ENCODE results near the gene INTS6. TPM values are rescaled to one million over a fixed set of nuclear protein-coding genes. Genes with fewer than 3 reads are reported as not detected.

INTS6 gene
- total and polyA plus RNA-seq, 12 donors, result 13.1 to 82.4 (median 37.2) TPM

GRCh38 chr13:51495316-51495715 is 42.5 kb upstream of the INTS6 start:
- intact Hi-C loops (cut with DNase I), result no loop called here
- Histone ChIP-seq H3K27ac (no peak overlapping the region), H3K36me3 (replicated peaks in 1 of 2) (no peaks in the 10 kb centered on the region), H3K4me1 (replicated peaks in 1 of 2) (no peaks in the 10 kb centered on the region), H3K9me3 (replicated peaks in 1 of 3) (no peaks in the 10 kb centered on the region), H3K4me3 (no peak overlapping the region), H3K27me3 (no peaks in the 10 kb centered on the region)
- DNase-seq, result no peak
- 63 to 87% (median 71%) methylated on average over 1 of the region's 1 CpG for WGBS, 4 donors
- TF ChIP-seq POLR2A (IDR thresholded peaks at IDR 0.05), result no peak
- TF ChIP-seq CTCF (IDR thresholded peaks at IDR 0.05), result no peak

DNA sequence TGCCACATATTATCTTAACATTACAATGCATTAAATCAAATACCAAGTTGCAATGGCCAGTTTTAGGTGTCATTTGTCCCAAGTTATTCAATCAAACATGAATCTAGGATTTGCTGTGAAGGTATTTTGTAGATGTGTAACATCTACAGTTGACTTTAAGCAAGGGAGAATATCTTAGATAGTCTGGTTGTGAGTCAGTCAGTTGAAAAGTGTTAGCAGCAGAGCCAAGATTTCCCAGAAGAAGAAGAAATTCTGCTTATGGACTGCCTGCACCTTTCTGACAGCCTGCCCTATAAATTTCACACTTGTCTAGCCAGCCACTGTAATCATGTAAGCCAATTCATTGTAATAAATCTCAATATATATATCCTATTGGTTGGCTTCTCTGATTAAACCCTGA is 41.3 kb upstream of the INTS6 start:
- TF ChIP-seq CTCF (IDR thresholded peaks at IDR 0.05), result no peak
- TF ChIP-seq POLR2A (IDR thresholded peaks at IDR 0.05), result no peak
- H3K4me3 ChIP-seq, result no peak overlapping the region
- intact Hi-C loops (cut with DNase I), result no loop called here
- no peaks in the 10 kb centered on the region for H3K9me3 ChIP-seq (replicated peaks in 1 of 3)
- H3K27ac ChIP-seq, result no peak overlapping the region
- DNase-seq, result no peak
- no peaks in the 10 kb centered on the region for H3K4me1 ChIP-seq (replicated peaks in 1 of 2)
- H3K36me3 ChIP-seq (replicated peaks in 1 of 2), result no peaks in the 10 kb centered on the region
- H3K27me3 ChIP-seq, result no peaks in the 10 kb centered on the region

DNA sequence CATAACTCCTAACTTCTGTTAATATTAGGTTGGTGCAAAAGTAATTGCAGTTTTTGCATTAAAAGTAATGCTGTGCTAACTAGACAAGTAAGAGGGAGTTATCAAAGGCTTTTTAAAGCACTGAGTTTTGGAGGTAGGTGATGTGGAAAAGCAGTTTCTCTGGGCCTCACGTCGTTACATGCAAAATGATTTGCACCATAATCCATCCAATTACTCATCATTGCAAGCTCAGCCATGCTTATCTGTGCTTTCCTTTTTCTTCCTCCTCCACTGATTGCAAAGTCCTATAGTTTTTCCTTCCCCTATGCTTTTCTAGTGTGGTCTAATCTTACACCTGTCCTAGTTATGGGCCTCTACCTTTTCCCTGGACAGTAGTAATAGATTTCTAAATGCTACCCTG is 35.4 kb upstream of the INTS6 start:
- no peak for DNase-seq
- intact Hi-C loops (cut with DNase I), result no loop called here
- Histone ChIP-seq H3K4me3 (no peak overlapping the region), H3K4me1 (replicated peaks in 1 of 2) (no peaks in the 10 kb centered on the region), H3K36me3 (replicated peaks in 1 of 2) (no peaks in the 10 kb centered on the region), H3K27ac (no peak overlapping the region), H3K27me3 (no peaks in the 10 kb centered on the region), H3K9me3 (replicated peaks in 1 of 3) (no peaks in the 10 kb centered on the region)
- WGBS, 4 donors, result 86 to 97% (median 90%) methylated on average over 2 of the region's 2 CpGs
- TF ChIP-seq POLR2A (IDR thresholded peaks at IDR 0.05) (no peak), CTCF (IDR thresholded peaks at IDR 0.05) (no peak)

DNA sequence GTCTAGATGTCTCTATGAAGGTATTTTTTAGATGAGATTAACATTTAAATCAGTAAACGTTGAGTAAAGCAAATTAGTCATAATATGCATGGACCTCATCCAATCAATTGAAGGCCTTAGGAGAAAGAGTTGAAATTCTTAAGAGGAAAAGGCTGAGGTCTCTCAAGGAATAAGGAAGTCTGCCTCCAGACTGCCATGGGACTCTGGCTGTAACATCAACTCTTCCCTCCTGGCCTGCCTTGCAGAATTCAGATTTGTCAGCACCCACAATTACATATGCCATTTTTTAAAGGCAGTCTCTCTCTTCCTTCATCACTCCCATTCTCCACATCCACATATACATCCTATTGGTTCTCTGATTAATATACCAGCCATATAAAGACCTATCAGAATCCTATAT is 28.8 kb upstream of the INTS6 start:
- no peak for DNase-seq
- 23 to 47% (median 39%) methylated on average over 1 of the region's 1 CpG for WGBS, 4 donors
- Histone ChIP-seq H3K27me3 (no peaks in the 10 kb centered on the region), H3K36me3 (replicated peaks in 1 of 2) (no peaks in the 10 kb centered on the region), H3K4me3 (no peak overlapping the region), H3K9me3 (replicated peaks in 1 of 3) (no peaks in the 10 kb centered on the region), H3K27ac (no peak overlapping the region), H3K4me1 (replicated peaks in 1 of 2) (peaks cover 14% of the 10 kb centered on the region in 2 donors)
- intact Hi-C loops (cut with DNase I), result no loop called here
- TF ChIP-seq POLR2A (IDR thresholded peaks at IDR 0.05) (no peak), CTCF (IDR thresholded peaks at IDR 0.05) (no peak)

All from adrenal gland (tissue), 12 donors.